ENCODE measurements around the gene PTGS1.

- no peak for TF ChIP-seq CTCF (IDR thresholded peaks at IDR 0.05)
- TF ChIP-seq EZH2 (IDR thresholded peaks at IDR 0.05), result no peak
Observed at GRCh38 chr9:122331523-122331927, 39.3 kb upstream of the PTGS1 start.

Data from neural progenitor cell (in vitro differentiated cells).